HepG2 (cell line): ENCODE measurements around the gene CFAP97. TPM values are rescaled to one million over a fixed set of nuclear protein-coding genes. Genes with fewer than 3 reads are reported as not detected.

Source experiments
- GATA4 ChIP-seq: sonication (generic); IDR thresholded peaks from 2 replicates; pipeline ENCODE4 v1.6.1; 2016; ENCODE audit warnings: antibody characterized with exemption, low read depth, borderline replicate concordance
- HNF4G ChIP-seq, 2 experiments: sonication (generic) in 1 of 2; formaldehyde crosslinking in 1 of 2; IDR thresholded peaks; 2 replicates each; pipeline versions ENCODE4 v1.4.0 to v1.6.1; 2011 to 2020; ENCODE audit warnings: borderline replicate concordance in 2 of 2, low read depth in 2 of 2, mild to moderate bottlenecking in 2 of 2, low read length in 1 of 2, missing genetic modification reagents in 1 of 2, moderate library complexity in 1 of 2
- MXI1 ChIP-seq: IDR thresholded peaks from 3 replicates; pipeline ENCODE4 v1.6.1; 2012; ENCODE audit warnings: low read depth, low read length, inconsistent platforms, borderline replicate concordance
- POGZ ChIP-seq: sonication (generic); formaldehyde crosslinking; IDR thresholded peaks from 2 replicates; pipeline ENCODE4 v1.4.0; 2020; ENCODE audit warnings: mild to moderate bottlenecking, missing genetic modification reagents
- SNAPC2 ChIP-seq: sonication (generic); formaldehyde crosslinking; IDR thresholded peaks from 2 replicates; pipeline ENCODE4 v1.8.1; 2022; ENCODE audit warnings: mild to moderate bottlenecking, missing genetic modification reagents
- SP5 ChIP-seq: IDR thresholded peaks from 2 replicates; pipeline ENCODE4 v1.6.1; 2016; ENCODE audit warnings: low read depth, borderline replicate concordance
- ZNF251 ChIP-seq: sonication (generic); formaldehyde crosslinking; IDR thresholded peaks from 2 replicates; pipeline ENCODE4 v1.9.0; 2021; ENCODE audit warnings: mild to moderate bottlenecking, missing genetic modification reagents
- ZNF367 ChIP-seq: sonication (generic); formaldehyde crosslinking; IDR thresholded peaks from 2 replicates; pipeline ENCODE4 v1.4.0; 2020; ENCODE audit warnings: missing genetic modification reagents, borderline replicate concordance
- ZNF598 ChIP-seq: sonication (generic); formaldehyde crosslinking; IDR thresholded peaks from 2 replicates; pipeline ENCODE4 v1.5.1; 2020; ENCODE audit warnings: mild to moderate bottlenecking, missing genetic modification reagents, borderline replicate concordance
- ZNF773 ChIP-seq: sonication (generic); formaldehyde crosslinking; IDR thresholded peaks from 2 replicates; pipeline ENCODE4 v1.4.0; 2020; ENCODE audit warnings: missing genetic modification reagents, borderline replicate concordance
- polyA plus RNA-seq, 8 experiments: library from polyadenylated mRNA; depleted of rRNA in 3 of 8; stranded (reverse) in 7 of 8; unstranded in 1 of 8; fragments of >200 nt; fragmentation: Illumina TruSeq in 4 of 8; extraction: Trizol in 4 of 8; gene quantifications; 2 replicates each; pipeline versions ENCODE4 v1.2.1 to v1.2.3, GENCODE V29; 2011 to 2016; ENCODE audit warnings: low read depth in 4 of 8, missing spikeins in 1 of 8, mixed read lengths in 1 of 8; ENCODE audit not compliant: insufficient read depth in 1 of 8
- total RNA-seq, 5 experiments: library from RNA; depleted of rRNA; stranded (reverse); fragments of >200 nt; fragmentation: Illumina TruSeq; extraction: Trizol; gene quantifications; 2 replicates each; pipeline ENCODE4 v1.2.3, GENCODE V29; 2016; ENCODE audit warnings: low read depth in 1 of 5
- TF ChIP-seq, protein P1 (sequence below): fragments of 450-650 bp; IDR thresholded peaks from 2 replicates; pipeline ENCODE4 v1.6.1; 2016
- TF ChIP-seq, protein P2 (sequence below): sonication (generic); formaldehyde crosslinking; IDR thresholded peaks from 2 replicates; pipeline ENCODE4; 2020; ENCODE audit warnings: missing genetic modification reagents, mild to moderate bottlenecking, borderline replicate concordance
- TF ChIP-seq, protein P3 (sequence below): sonication (generic); formaldehyde crosslinking; IDR thresholded peaks from 2 replicates; pipeline ENCODE4 v1.4.0; 2020; ENCODE audit warnings: missing genetic modification reagents, borderline replicate concordance
- TF ChIP-seq, protein P4 (sequence below): sonication (generic); formaldehyde crosslinking; IDR thresholded peaks from 2 replicates; pipeline ENCODE4 v1.4.0; 2020; ENCODE audit warnings: missing genetic modification reagents, mild to moderate bottlenecking, borderline replicate concordance
- TF ChIP-seq, protein P5 (sequence below): sonication (generic); formaldehyde crosslinking; IDR thresholded peaks from 2 replicates; pipeline ENCODE4 v1.5.1; 2020; ENCODE audit warnings: missing genetic modification reagents, mild to moderate bottlenecking, borderline replicate concordance

Gene CFAP97
- total and polyA plus RNA-seq, 2 of the 13 experiments (the other 11 are each of a cell fraction or from before 2014, with no cell fraction given): 32.1 to 44.4 TPM

DNA sequence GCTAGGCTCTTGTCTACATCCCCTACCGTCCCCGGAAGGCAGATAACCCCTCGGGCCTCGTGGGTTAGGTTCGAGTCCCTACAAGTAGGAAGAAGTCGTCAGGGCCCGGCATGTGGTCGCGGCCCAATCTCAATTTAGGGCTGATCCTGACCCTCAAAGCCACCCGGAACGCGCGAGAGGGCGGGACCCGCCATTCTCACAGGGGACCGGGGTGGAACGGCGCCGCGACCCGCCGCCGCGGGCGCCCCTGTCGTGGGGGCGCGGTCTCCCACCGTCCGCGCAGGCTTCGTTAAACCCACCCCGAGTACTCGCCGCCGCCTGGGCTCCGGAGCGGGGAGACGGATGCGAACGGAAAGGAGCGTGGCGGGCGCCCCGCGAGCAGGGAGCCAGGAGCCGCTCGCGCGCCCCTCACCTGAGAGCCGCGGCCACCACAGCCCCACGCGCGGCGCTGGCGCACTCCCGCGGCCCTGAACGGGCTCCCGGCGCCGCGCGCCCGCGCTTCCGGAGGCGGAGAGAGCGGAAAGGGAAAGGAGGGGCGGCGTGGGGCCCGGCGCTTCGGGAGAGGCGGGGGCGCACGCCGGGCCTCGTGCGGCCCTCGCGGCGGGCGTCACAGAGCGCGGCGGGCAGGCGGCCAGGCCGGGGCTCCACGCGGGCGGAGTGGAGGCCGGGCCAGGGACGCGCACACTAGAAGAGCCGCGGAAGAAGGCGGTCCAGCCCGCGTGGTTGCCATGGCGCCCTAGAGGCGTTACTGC lies at the start of gene CFAP97 (continued):
- TF ChIP-seq SP5 (CRISPR knock-in tag) (peak; percentile 49; the same call in 1 of the 2 replicates), ZNF598 (CRISPR knock-in tag) (no peak), POGZ (no peak), HNF4G (IDR thresholded peaks at IDR 0.05; ENCODE audit: borderline replicate concordance, low read depth, low read length) (no peak), HNF4G (CRISPR knock-in tag; IDR thresholded peaks at IDR 0.05; ENCODE audit: borderline replicate concordance, low read depth) (no peak), ZNF367 (CRISPR knock-in tag) (peak; percentile 40; the same call in 1 of the 2 replicates), GATA4 (no peak), MXI1 (peak; percentile 86; the same call in 2 of the 3 replicates), SNAPC2 (CRISPR knock-in tag) (0 out of 2 replicates have a peak, but pooled peaks have one; percentile 64), ZNF251 (CRISPR knock-in tag) (no peak), ZNF773 (CRISPR knock-in tag) (peak; percentile 48; the same call in 1 of the 2 replicates)
- TF ChIP-seq, protein P1, sequence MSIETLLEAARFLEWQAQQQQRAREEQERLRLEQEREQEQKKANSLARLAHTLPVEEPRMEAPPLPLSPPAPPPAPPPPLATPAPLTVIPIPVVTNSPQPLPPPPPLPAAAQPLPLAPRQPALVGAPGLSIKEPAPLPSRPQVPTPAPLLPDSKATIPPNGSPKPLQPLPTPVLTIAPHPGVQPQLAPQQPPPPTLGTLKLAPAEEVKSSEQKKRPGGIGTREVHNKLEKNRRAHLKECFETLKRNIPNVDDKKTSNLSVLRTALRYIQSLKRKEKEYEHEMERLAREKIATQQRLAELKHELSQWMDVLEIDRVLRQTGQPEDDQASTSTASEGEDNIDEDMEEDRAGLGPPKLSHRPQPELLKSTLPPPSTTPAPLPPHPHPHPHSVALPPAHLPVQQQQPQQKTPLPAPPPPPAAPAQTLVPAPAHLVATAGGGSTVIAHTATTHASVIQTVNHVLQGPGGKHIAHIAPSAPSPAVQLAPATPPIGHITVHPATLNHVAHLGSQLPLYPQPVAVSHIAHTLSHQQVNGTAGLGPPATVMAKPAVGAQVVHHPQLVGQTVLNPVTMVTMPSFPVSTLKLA: no peak
- TF ChIP-seq, protein P2, sequence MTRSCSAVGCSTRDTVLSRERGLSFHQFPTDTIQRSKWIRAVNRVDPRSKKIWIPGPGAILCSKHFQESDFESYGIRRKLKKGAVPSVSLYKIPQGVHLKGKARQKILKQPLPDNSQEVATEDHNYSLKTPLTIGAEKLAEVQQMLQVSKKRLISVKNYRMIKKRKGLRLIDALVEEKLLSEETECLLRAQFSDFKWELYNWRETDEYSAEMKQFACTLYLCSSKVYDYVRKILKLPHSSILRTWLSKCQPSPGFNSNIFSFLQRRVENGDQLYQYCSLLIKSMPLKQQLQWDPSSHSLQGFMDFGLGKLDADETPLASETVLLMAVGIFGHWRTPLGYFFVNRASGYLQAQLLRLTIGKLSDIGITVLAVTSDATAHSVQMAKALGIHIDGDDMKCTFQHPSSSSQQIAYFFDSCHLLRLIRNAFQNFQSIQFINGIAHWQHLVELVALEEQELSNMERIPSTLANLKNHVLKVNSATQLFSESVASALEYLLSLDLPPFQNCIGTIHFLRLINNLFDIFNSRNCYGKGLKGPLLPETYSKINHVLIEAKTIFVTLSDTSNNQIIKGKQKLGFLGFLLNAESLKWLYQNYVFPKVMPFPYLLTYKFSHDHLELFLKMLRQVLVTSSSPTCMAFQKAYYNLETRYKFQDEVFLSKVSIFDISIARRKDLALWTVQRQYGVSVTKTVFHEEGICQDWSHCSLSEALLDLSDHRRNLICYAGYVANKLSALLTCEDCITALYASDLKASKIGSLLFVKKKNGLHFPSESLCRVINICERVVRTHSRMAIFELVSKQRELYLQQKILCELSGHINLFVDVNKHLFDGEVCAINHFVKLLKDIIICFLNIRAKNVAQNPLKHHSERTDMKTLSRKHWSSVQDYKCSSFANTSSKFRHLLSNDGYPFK (CRISPR knock-in tag): no peak
- TF ChIP-seq, protein P3, sequence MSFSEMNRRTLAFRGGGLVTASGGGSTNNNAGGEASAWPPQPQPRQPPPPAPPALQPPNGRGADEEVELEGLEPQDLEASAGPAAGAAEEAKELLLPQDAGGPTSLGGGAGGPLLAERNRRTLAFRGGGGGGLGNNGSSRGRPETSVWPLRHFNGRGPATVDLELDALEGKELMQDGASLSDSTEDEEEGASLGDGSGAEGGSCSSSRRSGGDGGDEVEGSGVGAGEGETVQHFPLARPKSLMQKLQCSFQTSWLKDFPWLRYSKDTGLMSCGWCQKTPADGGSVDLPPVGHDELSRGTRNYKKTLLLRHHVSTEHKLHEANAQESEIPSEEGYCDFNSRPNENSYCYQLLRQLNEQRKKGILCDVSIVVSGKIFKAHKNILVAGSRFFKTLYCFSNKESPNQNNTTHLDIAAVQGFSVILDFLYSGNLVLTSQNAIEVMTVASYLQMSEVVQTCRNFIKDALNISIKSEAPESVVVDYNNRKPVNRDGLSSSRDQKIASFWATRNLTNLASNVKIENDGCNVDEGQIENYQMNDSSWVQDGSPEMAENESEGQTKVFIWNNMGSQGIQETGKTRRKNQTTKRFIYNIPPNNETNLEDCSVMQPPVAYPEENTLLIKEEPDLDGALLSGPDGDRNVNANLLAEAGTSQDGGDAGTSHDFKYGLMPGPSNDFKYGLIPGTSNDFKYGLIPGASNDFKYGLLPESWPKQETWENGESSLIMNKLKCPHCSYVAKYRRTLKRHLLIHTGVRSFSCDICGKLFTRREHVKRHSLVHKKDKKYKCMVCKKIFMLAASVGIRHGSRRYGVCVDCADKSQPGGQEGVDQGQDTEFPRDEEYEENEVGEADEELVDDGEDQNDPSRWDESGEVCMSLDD (CRISPR knock-in tag): no peak; the same call in 1 of the 2 replicates
- TF ChIP-seq, protein P4, sequence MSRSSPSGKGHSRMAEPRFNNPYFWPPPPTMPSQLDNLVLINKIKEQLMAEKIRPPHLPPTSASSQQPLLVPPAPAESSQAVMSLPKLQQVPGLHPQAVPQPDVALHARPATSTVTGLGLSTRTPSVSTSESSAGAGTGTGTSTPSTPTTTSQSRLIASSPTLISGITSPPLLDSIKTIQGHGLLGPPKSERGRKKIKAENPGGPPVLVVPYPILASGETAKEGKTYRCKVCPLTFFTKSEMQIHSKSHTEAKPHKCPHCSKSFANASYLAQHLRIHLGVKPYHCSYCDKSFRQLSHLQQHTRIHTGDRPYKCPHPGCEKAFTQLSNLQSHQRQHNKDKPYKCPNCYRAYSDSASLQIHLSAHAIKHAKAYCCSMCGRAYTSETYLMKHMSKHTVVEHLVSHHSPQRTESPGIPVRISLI (CRISPR knock-in tag): no peak
- TF ChIP-seq, protein P5, sequence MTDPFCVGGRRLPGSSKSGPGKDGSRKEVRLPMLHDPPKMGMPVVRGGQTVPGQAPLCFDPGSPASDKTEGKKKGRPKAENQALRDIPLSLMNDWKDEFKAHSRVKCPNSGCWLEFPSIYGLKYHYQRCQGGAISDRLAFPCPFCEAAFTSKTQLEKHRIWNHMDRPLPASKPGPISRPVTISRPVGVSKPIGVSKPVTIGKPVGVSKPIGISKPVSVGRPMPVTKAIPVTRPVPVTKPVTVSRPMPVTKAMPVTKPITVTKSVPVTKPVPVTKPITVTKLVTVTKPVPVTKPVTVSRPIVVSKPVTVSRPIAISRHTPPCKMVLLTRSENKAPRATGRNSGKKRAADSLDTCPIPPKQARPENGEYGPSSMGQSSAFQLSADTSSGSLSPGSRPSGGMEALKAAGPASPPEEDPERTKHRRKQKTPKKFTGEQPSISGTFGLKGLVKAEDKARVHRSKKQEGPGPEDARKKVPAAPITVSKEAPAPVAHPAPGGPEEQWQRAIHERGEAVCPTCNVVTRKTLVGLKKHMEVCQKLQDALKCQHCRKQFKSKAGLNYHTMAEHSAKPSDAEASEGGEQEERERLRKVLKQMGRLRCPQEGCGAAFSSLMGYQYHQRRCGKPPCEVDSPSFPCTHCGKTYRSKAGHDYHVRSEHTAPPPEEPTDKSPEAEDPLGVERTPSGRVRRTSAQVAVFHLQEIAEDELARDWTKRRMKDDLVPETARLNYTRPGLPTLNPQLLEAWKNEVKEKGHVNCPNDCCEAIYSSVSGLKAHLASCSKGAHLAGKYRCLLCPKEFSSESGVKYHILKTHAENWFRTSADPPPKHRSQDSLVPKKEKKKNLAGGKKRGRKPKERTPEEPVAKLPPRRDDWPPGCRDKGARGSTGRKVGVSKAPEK (CRISPR knock-in tag): no peak
